Measurements from ENCODE around the gene LRRTM4.
"Not testable (repeated sequence)": the region's sequence is repeated elsewhere in the genome, so short reads cannot be mapped to it uniquely, and the experiment has no call there.

Gene LRRTM4

GRCh38 chr2:77190721-77191346 lies 331.3 kb downstream of the LRRTM4 start:
- in situ Hi-C loops (cut with MboI; ENCODE audit: low sequenced_read_pairs): no loop called here

GRCh38 chr2:77185052-77185451 lies 337.1 kb downstream of the LRRTM4 start:
- in situ Hi-C loops (cut with MboI; ENCODE audit: low sequenced_read_pairs): no loop called here

GRCh38 chr2:77179297-77179696 lies 342.9 kb downstream of the LRRTM4 start:
- in situ Hi-C loops (cut with MboI; ENCODE audit: low sequenced_read_pairs): no loop called here

GRCh38 chr2:77175266-77175780 lies 346.9 kb downstream of the LRRTM4 start:
- in situ Hi-C loops (cut with MboI; ENCODE audit: low sequenced_read_pairs): not testable (repeated sequence)

- in situ Hi-C loops (cut with MboI; ENCODE audit: low sequenced_read_pairs): no loop called here
These were observed 352.8 kb downstream of the LRRTM4 start for GRCh38 chr2:77169426-77169825.

- in situ Hi-C loops (cut with MboI; ENCODE audit: low sequenced_read_pairs): not testable (repeated sequence)
These were observed 358.2 kb downstream of the LRRTM4 start for GRCh38 chr2:77164021-77164420.

GRCh38 chr2:77161009-77161408 lies 361.2 kb downstream of the LRRTM4 start:
- in situ Hi-C loops (cut with MboI; ENCODE audit: low sequenced_read_pairs): no loop called here

- in situ Hi-C loops (cut with MboI; ENCODE audit: low sequenced_read_pairs): no loop called here
These were observed 365.6 kb downstream of the LRRTM4 start for GRCh38 chr2:77156599-77156998.

- in situ Hi-C loops (cut with MboI; ENCODE audit: low sequenced_read_pairs): no loop called here
These were observed 366.7 kb downstream of the LRRTM4 start for GRCh38 chr2:77155511-77155910.

GRCh38 chr2:77149565-77149964 lies 372.6 kb downstream of the LRRTM4 start:
- in situ Hi-C loops (cut with MboI; ENCODE audit: low sequenced_read_pairs): no loop called here

GRCh38 chr2:77147153-77147552 lies 375.0 kb downstream of the LRRTM4 start:
- in situ Hi-C loops (cut with MboI; ENCODE audit: low sequenced_read_pairs): no loop called here

GRCh38 chr2:77144772-77145171 lies 377.4 kb downstream of the LRRTM4 start:
- in situ Hi-C loops (cut with MboI; ENCODE audit: low sequenced_read_pairs): no loop called here

GRCh38 chr2:77142141-77142540 lies 380.0 kb downstream of the LRRTM4 start:
- in situ Hi-C loops (cut with MboI; ENCODE audit: low sequenced_read_pairs): no loop called here

- in situ Hi-C loops (cut with MboI; ENCODE audit: low sequenced_read_pairs): not testable (repeated sequence)
These were observed 393.7 kb downstream of the LRRTM4 start for GRCh38 chr2:77128479-77128878.

- in situ Hi-C loops (cut with MboI; ENCODE audit: low sequenced_read_pairs): no loop called here
These were observed 394.8 kb downstream of the LRRTM4 start for GRCh38 chr2:77127345-77127744.

GRCh38 chr2:77121518-77121917 lies 400.7 kb downstream of the LRRTM4 start:
- in situ Hi-C loops (cut with MboI; ENCODE audit: low sequenced_read_pairs): no loop called here

GRCh38 chr2:77119333-77119732 lies 402.8 kb downstream of the LRRTM4 start:
- in situ Hi-C loops (cut with MboI; ENCODE audit: low sequenced_read_pairs): no loop called here

GRCh38 chr2:77108915-77109314 lies 413.3 kb downstream of the LRRTM4 start:
- in situ Hi-C loops (cut with MboI; ENCODE audit: low sequenced_read_pairs): no loop called here

- in situ Hi-C loops (cut with MboI; ENCODE audit: low sequenced_read_pairs): no loop called here
These were observed 417.2 kb downstream of the LRRTM4 start for GRCh38 chr2:77105008-77105407.

- in situ Hi-C loops (cut with MboI; ENCODE audit: low sequenced_read_pairs): no loop called here
These were observed 417.6 kb downstream of the LRRTM4 start for GRCh38 chr2:77104554-77104953.

- in situ Hi-C loops (cut with MboI; ENCODE audit: low sequenced_read_pairs): no loop called here
These were observed 419.2 kb downstream of the LRRTM4 start for GRCh38 chr2:77102927-77103326.

GRCh38 chr2:77101796-77102452 lies 420.3 kb downstream of the LRRTM4 start:
- in situ Hi-C loops (cut with MboI; ENCODE audit: low sequenced_read_pairs): no loop called here

GRCh38 chr2:77099961-77100360 lies 422.2 kb downstream of the LRRTM4 start:
- in situ Hi-C loops (cut with MboI; ENCODE audit: low sequenced_read_pairs): no loop called here
